ENCODE results near the gene RGS7BP.
A peak's percentile ranks its signal among the peaks of the same experiment; 100 is the strongest.
"Not testable (repeated sequence)": the region's sequence is repeated elsewhere in the genome, so short reads cannot be mapped to it uniquely, and the experiment has no call there.

The RGS7BP gene

GRCh38 chr5:64558641-64559040, 52.8 kb downstream of the RGS7BP start:
- DNase-seq (ENCODE audit: low spot score) = not testable (repeated sequence)

GRCh38 chr5:64566310-64566916, 60.6 kb downstream of the RGS7BP start:
- DNase-seq (ENCODE audit: low spot score) = no peak

- DNase-seq (ENCODE audit: low spot score) = no peak
These were observed 64.0 kb downstream of the RGS7BP start for GRCh38 chr5:64569858-64570257.

- no peak for DNase-seq (ENCODE audit: low spot score)
These were observed 64.7 kb downstream of the RGS7BP start for GRCh38 chr5:64570395-64570996.

DNA sequence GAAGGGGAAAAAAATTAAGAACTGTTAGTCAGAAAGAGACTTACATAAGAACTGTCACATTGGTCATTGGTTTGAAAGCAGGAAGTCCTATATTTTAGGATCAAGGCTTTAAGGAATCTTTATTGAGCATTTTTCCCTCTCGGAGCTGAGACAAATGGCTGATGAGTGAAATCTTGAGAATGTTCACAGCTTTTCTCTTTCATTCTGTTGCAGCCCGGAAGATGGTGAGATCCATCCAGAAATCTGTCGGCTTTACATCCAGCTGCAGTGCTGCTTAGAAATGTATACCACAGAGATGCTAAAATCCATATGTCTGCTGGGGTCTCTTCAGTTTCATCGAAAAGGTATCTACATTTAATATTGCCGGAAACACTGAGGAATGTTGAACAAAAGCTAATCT, 69.7 kb downstream of the RGS7BP start:
- DNase-seq (ENCODE audit: low spot score) = no peak

DNA sequence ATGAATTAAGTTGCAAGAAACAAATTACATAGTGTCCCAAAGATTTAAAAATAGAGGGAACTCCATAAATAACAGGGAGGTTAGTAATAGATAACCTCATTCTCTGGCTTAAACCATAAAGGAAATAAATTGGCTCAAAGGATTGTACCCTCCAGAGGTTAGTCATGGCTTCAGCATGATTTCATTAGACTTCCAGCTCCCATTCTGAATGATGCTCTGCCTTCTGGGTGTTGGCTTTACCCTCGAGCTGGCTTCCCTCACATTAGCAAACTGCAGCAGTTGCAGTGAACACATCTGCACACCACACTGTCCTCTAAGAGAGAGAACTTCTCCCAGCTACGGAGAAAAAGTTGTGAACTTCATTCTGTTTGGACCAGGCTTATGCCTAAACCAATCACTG, 70.4 kb downstream of the RGS7BP start:
- DNase-seq (ENCODE audit: low spot score) = no peak

GRCh38 chr5:64585646-64586045, 79.8 kb downstream of the RGS7BP start:
- no peak for DNase-seq (ENCODE audit: low spot score)

- DNase-seq (ENCODE audit: low spot score) = no peak
These were observed 81.6 kb downstream of the RGS7BP start for GRCh38 chr5:64587370-64587769.

DNA sequence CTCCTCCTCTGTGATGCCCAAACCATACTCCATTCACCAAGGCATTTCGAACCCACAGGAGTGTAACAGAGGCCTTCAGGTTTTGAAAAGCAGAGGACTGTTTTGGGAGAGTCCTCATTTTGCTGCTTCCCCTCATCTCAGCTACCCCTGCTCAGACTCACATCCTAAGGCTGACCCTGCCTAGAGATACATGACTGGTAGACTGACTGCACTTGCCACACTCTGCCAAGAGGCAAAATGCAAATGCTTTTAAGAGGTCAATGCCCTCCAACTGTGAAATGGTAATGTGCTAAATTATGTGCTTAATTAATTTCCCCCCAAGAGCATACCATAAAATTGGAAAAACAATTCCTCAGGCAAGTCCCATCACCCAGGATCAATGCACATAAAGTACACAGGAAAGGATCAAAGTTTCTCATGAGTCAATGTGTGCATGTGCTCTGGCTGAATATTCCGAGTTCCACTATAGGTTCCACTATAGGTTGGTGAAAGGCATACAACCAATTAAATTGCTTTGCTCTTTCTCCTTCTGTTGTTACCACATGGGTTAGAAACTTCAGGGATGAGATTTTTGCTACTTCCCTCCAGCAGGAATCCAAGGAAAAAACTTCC, 87.0 kb downstream of the RGS7BP start:
- DNase-seq (ENCODE audit: low spot score) = no peak

DNA sequence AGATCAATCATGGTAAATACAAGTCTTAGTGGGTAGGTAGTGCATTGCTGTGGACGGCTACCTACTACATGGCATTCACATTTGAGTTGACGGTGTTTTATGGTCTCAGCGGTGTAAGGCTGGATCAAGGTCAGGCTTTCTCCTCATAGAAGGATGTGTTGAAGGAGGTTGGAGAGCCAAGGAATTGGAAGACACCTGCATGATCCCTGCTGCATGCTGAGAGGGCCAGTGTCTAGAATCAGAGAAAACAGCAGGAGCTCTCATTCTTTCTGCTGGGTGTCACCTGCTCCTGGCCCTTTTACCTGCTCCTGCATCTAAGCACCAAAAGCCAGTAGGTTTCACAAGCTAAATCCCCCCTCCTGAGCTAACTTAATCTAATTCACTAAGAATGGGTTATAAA, 88.2 kb downstream of the RGS7BP start:
- DNase-seq (ENCODE audit: low spot score) = no peak

DNA sequence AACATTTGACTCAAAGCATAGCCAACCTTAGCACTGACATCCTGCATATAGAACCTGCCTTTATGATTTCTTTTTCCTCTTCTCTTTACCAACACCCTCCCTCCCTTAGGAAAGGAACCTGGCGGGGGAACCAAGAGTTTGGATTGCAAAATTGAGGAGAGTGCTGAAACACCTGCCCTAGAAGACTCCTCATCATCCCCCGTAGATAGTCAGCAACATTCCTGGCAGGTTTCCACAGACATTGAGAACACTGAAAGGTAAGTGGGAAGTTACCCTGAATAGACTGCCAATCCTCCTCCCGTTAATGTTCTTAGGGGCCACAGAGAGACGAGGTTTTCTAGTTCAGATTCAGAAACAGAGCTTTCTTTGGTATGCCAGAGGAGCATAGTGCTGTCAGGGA, 88.8 kb downstream of the RGS7BP start:
- no peak for DNase-seq (ENCODE audit: low spot score)

GRCh38 chr5:64595031-64595855, 89.4 kb downstream of the RGS7BP start:
- DNase-seq (ENCODE audit: low spot score) = peak; percentile 16

GRCh38 chr5:64599226-64599625, 93.4 kb downstream of the RGS7BP start:
- no peak for DNase-seq (ENCODE audit: low spot score)

DNA sequence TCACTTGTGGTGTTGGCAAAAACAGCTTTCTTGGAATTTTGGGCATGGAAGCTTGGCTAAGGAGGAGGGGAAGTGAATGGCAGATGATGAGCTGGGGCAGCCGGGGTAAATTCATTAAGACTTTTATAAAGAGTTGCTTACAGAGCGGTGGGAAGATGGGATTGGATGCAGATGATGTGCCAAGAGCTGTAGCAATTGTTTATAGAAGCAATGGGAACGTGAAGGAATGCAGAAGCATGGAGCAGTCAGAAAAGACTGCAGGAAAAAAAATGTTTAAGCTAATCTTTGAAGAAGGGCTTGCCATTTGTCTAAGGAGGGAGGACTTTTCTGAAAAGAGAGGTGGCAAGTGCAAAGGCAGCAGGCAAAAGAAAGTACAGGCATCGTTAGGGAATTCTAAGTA, 97.9 kb downstream of the RGS7BP start:
- no peak for DNase-seq (ENCODE audit: low spot score)

- no peak for DNase-seq (ENCODE audit: low spot score)
These were observed 101.1 kb downstream of the RGS7BP start for GRCh38 chr5:64606926-64607325.

DNA sequence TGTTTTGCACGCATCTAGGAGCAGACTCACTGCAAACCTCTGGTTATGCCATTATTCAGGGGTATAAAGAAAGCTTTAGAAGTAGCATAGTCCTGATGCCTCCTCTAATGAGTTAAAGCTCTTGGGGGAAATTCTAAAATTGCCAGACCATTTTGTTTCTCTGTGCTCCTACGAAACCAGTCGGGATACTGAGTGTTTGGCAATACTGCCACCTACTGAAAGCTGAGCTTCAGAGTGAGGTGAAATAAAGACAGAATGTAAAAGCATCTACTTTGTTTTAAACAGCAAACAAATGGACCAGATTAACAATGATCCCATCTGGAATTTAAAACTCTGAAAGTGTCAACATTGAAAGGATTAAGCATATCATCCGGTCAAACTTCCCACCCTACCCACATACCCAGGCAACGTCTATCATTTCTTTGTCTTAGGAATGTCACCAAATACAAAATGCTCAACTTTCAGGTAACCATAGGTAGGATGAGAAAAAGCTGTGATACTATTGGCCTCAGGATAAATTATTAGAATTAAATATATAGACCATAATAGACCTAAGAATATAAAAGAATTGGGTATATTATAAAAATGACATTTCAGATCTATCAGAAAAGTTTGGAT, 106.6 kb downstream of the RGS7BP start:
- peak; percentile 56 for DNase-seq (ENCODE audit: low spot score)

- DNase-seq (ENCODE audit: low spot score) = no peak
These were observed 110.1 kb downstream of the RGS7BP start for GRCh38 chr5:64615895-64616294.

- DNase-seq (ENCODE audit: low spot score) = no peak
These were observed 113.8 kb downstream of the RGS7BP start for GRCh38 chr5:64619609-64620008.

DNA sequence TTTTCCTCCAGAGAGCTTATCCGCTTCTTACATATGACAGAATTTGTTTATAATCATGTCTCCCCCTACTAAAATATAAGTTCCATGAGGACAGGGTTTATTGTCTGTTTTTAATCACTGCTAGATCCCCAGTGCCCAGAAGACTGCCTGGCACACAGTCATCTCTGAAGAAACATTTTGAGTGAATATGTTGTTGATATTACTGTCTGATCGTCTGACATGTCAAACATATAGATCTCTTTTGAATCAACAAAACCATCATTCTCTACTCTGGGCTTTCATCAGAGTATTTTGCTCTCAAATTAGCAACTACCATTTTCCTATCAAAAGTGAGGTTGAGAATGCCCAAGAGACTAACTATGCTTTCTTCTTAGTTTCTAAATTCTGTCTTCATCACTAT, 117.2 kb downstream of the RGS7BP start:
- no peak for DNase-seq (ENCODE audit: low spot score)

- no peak for DNase-seq (ENCODE audit: low spot score)
These were observed 119.9 kb downstream of the RGS7BP start for GRCh38 chr5:64625678-64626077.

GRCh38 chr5:64628901-64629300, 123.1 kb downstream of the RGS7BP start:
- no peak for DNase-seq (ENCODE audit: low spot score)

DNA sequence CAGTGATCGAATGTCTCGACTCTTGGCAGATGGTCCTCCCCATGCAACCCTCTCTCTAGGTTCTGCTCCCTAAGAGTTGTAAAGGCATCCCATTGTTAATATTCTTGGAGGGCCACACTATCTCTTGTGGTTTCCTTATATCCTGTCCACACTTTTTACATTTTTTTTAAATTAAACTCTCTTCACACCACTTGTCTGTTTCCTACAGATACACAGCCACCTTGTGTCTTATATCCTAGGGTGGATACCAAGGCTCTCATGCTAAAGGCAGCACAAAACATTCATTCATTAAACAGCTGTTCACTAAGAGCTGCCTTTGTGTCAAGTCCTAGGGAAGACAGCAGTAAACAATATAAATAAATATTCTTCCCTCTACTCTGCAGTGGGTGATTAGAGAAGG, 124.0 kb downstream of the RGS7BP start:
- no peak for DNase-seq (ENCODE audit: low spot score)

DNA sequence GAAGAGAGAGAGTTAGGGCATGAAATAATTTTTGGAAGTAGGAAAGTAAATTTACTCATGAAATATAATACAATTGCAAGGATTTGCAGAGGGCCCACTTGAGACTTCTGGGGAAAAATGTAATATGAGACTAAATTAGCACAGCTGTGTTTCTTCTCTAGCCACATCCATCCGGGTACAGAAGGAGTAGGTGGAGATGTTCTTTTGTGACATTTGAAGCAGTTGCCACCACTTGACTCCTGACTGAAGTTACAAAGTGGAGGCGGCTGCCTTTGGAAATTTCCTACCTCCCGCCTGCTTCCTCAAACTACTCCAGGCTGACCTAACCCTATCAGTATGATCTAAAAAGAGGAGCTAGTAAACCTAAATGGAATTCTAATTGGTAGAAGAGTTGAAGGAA, 126.4 kb downstream of the RGS7BP start:
- no peak for DNase-seq (ENCODE audit: low spot score)

Data from kidney capillary endothelial cell (primary cell).